HG02571 (cell line): ENCODE measurements around the gene CORO2B.

ENCODE experiments used
- ATAC-seq: cut with Tn5 transposase; IDR thresholded peaks from one replicate; pipeline ENCODE4 v1.9.1; 2021; ENCODE audit warnings: mild to moderate bottlenecking, moderate library complexity; ENCODE audit not compliant: unreplicated experiment

CORO2B gene

GRCh38 chr15:68589783-68590710, 11.3 kb downstream of the CORO2B start:
- no peak for ATAC-seq

- no peak for ATAC-seq
Measured at GRCh38 chr15:68590721-68591389, 12.1 kb downstream of the CORO2B start.

GRCh38 chr15:68592054-68592453, 13.3 kb downstream of the CORO2B start:
- ATAC-seq = no peak

GRCh38 chr15:68592544-68592943, 13.8 kb downstream of the CORO2B start:
- ATAC-seq = no peak

GRCh38 chr15:68593341-68593740, 14.5 kb downstream of the CORO2B start:
- ATAC-seq = no peak

GRCh38 chr15:68593828-68594532, 15.2 kb downstream of the CORO2B start:
- no peak for ATAC-seq

GRCh38 chr15:68594533-68595259, 15.9 kb downstream of the CORO2B start:
- ATAC-seq = no peak

GRCh38 chr15:68595260-68595564, 16.4 kb downstream of the CORO2B start:
- ATAC-seq = no peak

GRCh38 chr15:68595761-68596160, 17.0 kb downstream of the CORO2B start:
- ATAC-seq = no peak

GRCh38 chr15:68596691-68597090, 17.9 kb downstream of the CORO2B start:
- ATAC-seq = no peak

GRCh38 chr15:68597581-68597980, 18.8 kb downstream of the CORO2B start:
- ATAC-seq = no peak

GRCh38 chr15:68598171-68599152, 19.7 kb downstream of the CORO2B start:
- ATAC-seq = no peak

- ATAC-seq = no peak
Measured at GRCh38 chr15:68599153-68599545, 20.4 kb downstream of the CORO2B start.

GRCh38 chr15:68599560-68600071, 20.8 kb downstream of the CORO2B start:
- no peak for ATAC-seq

GRCh38 chr15:68601206-68602197, 22.7 kb downstream of the CORO2B start:
- no peak for ATAC-seq

GRCh38 chr15:68602459-68603215, 23.8 kb downstream of the CORO2B start:
- ATAC-seq = no peak

GRCh38 chr15:68603216-68603595, 24.4 kb downstream of the CORO2B start:
- no peak for ATAC-seq

- ATAC-seq = no peak
Measured at GRCh38 chr15:68603951-68604350, 25.2 kb downstream of the CORO2B start.
